ENCODE results near the gene SLC2A9.

SLC2A9 gene

DNA sequence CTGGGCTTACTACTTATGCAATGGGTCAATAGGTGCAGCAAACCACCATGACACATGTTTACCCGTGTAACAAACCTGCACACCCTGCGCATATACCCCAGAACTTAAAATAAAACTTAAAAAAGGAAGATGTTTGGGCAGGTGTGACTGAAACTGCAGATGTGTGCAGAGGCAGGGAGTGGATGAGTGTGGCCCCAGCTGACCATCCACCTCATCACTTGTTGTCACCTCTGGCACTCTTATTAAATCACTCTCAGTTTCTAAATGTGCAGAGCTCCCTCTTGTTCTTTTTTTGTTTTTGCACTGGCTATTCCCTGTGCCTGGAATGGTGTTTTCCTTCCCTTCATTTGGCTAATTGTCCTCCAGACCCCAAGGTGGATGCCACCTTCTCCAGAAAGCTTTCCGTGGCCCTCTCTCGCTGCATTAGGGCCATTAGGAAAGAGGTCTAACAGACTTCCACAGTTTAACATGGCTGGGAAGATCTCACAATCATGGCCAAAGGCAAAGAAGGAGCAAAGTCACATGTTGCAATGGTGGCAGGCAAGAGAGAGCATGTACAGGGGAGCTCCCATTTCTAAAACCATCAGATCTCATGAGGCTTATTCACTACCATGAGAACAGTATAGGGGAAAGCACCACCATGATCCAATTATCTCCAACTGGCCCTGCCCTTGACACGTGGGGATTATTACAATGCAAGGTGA, 58.5 kb downstream of the SLC2A9 start:
- in situ Hi-C loops (cut with MboI; ENCODE audit: low pct_unique_long_range_greater_than_20kb, low sequenced_read_pairs, unreplicated experiment), result no loop called here
- TF ChIP-seq, protein P1, sequence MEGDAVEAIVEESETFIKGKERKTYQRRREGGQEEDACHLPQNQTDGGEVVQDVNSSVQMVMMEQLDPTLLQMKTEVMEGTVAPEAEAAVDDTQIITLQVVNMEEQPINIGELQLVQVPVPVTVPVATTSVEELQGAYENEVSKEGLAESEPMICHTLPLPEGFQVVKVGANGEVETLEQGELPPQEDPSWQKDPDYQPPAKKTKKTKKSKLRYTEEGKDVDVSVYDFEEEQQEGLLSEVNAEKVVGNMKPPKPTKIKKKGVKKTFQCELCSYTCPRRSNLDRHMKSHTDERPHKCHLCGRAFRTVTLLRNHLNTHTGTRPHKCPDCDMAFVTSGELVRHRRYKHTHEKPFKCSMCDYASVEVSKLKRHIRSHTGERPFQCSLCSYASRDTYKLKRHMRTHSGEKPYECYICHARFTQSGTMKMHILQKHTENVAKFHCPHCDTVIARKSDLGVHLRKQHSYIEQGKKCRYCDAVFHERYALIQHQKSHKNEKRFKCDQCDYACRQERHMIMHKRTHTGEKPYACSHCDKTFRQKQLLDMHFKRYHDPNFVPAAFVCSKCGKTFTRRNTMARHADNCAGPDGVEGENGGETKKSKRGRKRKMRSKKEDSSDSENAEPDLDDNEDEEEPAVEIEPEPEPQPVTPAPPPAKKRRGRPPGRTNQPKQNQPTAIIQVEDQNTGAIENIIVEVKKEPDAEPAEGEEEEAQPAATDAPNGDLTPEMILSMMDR (IDR thresholded peaks at IDR 0.05; ENCODE audit: extremely low read depth, insufficient read depth, missing control alignments), result no peak
- no peak for DNase-seq (ENCODE audit: low spot score)

DNA sequence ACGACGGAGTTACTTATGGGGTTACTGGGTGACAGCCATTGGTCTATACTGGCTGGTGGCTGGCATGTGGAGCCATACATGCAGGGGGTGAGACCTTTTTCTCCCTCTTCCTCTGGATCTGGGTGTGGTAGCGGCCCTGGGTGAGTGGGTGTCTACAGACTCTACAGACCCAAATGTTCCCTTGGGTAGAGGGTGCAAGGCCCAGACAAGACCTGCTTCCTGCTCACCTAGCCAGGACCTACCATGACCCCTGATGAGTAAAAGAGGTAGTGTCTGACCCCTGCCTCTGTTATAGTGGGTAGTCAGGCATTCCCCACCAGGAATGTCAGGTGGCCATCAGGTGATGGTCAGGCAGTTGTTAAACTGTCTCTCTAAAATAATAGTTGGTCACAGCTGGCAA, 66.8 kb downstream of the SLC2A9 start:
- DNase-seq (ENCODE audit: low spot score), result no peak
- in situ Hi-C loops (cut with MboI; ENCODE audit: low pct_unique_long_range_greater_than_20kb, low sequenced_read_pairs, unreplicated experiment), result no loop called here
- TF ChIP-seq, protein P1 (IDR thresholded peaks at IDR 0.05; ENCODE audit: extremely low read depth, insufficient read depth, missing control alignments), result no peak

DNA sequence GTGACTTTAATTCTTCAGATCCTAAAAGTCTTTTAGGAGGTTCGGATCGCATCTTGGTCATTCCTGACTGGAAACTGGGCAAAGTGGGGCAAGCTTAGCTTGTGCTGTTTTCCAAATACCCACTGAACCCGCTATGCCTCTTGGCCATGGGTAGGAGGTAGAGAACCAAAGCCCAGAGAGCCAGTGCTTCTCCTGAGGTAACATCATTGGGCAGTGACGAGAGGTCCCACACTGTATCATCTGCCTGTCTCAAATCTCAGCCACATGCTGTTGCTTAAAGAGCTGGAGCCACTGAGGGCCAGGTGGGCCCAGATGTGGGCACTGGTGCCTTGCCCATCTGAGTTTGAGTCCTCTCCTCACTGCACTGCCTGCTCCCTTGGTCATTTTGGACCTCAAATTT, 68.2 kb downstream of the SLC2A9 start:
- in situ Hi-C loops (cut with MboI; ENCODE audit: low pct_unique_long_range_greater_than_20kb, low sequenced_read_pairs, unreplicated experiment), result no loop called here
- no peak for DNase-seq (ENCODE audit: low spot score)
- TF ChIP-seq, protein P1 (IDR thresholded peaks at IDR 0.05; ENCODE audit: extremely low read depth, insufficient read depth, missing control alignments), result no peak

DNA sequence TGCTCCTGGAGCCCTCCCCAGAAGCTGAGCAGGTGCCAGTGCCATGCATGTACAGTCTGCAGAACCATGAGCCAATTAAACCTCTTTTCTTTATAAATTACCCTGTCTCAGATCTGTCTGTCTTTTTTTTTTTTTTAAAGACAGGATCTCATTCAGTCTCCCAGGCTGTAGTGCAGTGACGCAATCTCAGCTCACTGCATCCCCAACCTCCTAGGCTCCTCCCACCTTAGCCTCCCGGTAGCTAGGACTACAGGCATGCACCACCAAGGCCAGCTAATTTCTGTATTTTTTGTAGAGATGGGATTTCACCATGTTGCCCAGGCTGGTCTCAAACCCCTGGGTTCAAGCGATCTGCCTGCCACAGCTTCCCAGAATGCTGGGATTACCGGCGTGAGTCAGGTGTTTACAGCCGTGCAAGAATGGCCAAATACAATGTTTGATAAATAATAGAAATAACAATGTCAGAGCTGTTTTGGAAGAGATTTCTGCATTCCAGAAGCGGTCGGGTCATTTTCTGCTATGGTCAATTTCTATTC, 68.8 kb downstream of the SLC2A9 start:
- TF ChIP-seq, protein P1 (IDR thresholded peaks at IDR 0.05; ENCODE audit: extremely low read depth, insufficient read depth, missing control alignments), result no peak

DNA sequence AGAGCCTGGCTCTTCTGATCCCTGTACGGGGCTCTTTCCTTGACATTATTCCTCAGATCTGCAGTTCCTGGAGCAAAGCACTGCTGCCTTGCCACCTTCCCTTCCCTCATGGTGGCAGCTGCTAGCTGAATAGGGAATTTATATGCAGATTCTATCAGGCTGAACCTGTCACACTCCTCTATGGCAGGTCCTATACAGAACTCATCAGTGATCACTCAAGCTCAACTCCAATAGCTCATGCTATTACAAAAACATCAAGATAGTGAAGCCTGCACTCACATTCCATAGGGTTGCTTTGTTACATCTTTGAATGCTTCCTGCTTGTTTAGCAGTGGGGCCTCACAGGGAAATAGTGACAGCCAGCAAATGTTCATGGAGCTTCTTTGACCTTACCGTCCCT, 71.7 kb downstream of the SLC2A9 start:
- DNase-seq (ENCODE audit: low spot score), result no peak
- in situ Hi-C loops (cut with MboI; ENCODE audit: low pct_unique_long_range_greater_than_20kb, low sequenced_read_pairs, unreplicated experiment), result no loop called here
- TF ChIP-seq, protein P1 (IDR thresholded peaks at IDR 0.05; ENCODE audit: extremely low read depth, insufficient read depth, missing control alignments), result no peak

More for the DNA sequence above, 68.8 kb downstream of the SLC2A9 start:
- no peak for DNase-seq (ENCODE audit: low spot score)
- in situ Hi-C loops (cut with MboI; ENCODE audit: low pct_unique_long_range_greater_than_20kb, low sequenced_read_pairs, unreplicated experiment), result no loop called here

DNA sequence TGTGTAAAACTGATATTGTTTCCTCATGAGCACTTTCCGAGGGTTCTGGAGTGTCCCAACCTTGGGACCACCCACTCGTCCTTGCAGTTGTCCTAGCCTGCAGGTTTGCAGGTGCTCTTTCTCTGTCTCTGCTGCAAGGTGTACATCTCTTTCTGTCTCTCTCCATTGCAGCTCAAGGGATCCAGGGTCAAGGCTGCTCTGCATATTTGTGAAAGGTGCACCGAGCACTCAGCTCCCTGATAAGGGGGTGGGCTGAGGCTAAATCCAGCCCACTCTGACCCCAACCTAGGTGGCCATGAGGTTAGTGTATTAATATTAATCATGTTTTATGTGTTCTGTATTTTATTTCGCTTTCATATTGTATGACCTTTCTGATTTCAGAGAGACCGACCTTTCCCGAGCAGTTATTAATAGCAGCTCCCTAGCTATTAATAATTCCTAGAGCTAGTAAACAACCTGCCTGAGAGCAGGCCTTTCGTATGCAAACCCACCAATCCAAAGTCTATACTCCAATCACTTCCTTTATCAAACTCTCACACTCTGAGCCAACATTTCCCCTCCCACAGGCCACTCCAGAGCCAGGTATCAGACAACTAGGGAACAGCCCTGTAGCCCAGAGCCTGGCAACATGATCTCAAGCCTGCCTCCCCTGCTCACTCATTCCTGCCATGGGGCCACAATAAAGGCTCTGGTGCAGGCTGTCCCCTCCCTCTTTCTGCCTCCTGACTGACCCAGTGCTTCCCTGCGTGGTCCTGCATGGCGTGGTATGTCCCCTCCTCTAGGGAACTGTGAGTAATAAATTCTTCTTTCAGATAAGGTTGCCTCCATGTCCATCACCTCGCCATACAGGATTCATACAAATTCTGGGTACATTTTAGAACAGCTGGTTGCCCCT, 73.9 kb downstream of the SLC2A9 start:
- in situ Hi-C loops (cut with MboI; ENCODE audit: low pct_unique_long_range_greater_than_20kb, low sequenced_read_pairs, unreplicated experiment), result no loop called here
- TF ChIP-seq, protein P1 (IDR thresholded peaks at IDR 0.05; ENCODE audit: extremely low read depth, insufficient read depth, missing control alignments), result no peak
- DNase-seq (ENCODE audit: low spot score), result no peak
